Liver (tissue), 9 donors: Measurements from ENCODE around the gene SAAL1. TPM values are rescaled to one million over a fixed set of nuclear protein-coding genes. Genes with fewer than 3 reads are reported as not detected.

Source experiments
- DNase-seq: peaks from one replicate; pipeline ENCODE4 v3.0.0-alpha.2; 2017; ENCODE audit warnings: low spot score
- H3K27ac ChIP-seq, 2 donors: one replicate each; pipeline ENCODE4 v1.7.0; 2013; ENCODE audit warnings: inconsistent platforms in 2 of 2, low read length in 2 of 2, control low read depth in 1 of 2, low read depth in 1 of 2, mild to moderate bottlenecking in 1 of 2
- H3K27me3 ChIP-seq, 4 donors: one replicate each; pipeline versions ENCODE4 v1.6.1 to v1.7.0; 2013; ENCODE audit warnings: low read length in 3 of 4, inconsistent platforms in 1 of 4, mild to moderate bottlenecking in 1 of 4, moderate library complexity in 1 of 4; ENCODE audit not compliant: control insufficient read depth in 4 of 4, insufficient read depth in 4 of 4
- H3K36me3 ChIP-seq, 4 donors: one replicate each; pipeline versions ENCODE4 v1.6.1 to v1.7.0; 2013; ENCODE audit warnings: low read length in 3 of 4, mild to moderate bottlenecking in 3 of 4, low read depth in 1 of 4, moderate library complexity in 1 of 4; ENCODE audit not compliant: control insufficient read depth in 4 of 4, insufficient read depth in 3 of 4
- H3K4me1 ChIP-seq, 4 donors: one replicate each; pipeline versions ENCODE4 v1.6.1 to v1.7.0; 2013; ENCODE audit warnings: low read length in 3 of 4, mild to moderate bottlenecking in 3 of 4, moderate library complexity in 1 of 4; ENCODE audit not compliant: control insufficient read depth in 4 of 4, insufficient read depth in 4 of 4
- H3K4me3 ChIP-seq, 3 donors: one replicate each; pipeline versions ENCODE4 v1.6.1 to v1.7.0; 2013; ENCODE audit warnings: low read length in 3 of 3, control low read depth in 1 of 3, low read depth in 1 of 3, mild to moderate bottlenecking in 1 of 3
- H3K9ac ChIP-seq, 2 donors: one replicate each; pipeline ENCODE4 v1.7.0; 2013; ENCODE audit warnings: low read length in 2 of 2, mild to moderate bottlenecking in 2 of 2, moderate library complexity in 2 of 2, control low read depth in 1 of 2, low read depth in 1 of 2
- H3K9me3 ChIP-seq, 4 donors: one replicate each; pipeline versions ENCODE4 v1.6.1 to v1.7.0; 2013; ENCODE audit warnings: low read length in 3 of 4; ENCODE audit not compliant: control insufficient read depth in 4 of 4
- ATF3 ChIP-seq: IDR thresholded peaks from 2 replicates; pipeline ENCODE4 v1.6.1; 2016; ENCODE audit warnings: antibody characterized with exemption
- CTCF ChIP-seq: fragments of 150-350 bp; IDR thresholded peaks from 2 replicates; pipeline ENCODE4 v1.5.1; 2017; ENCODE audit warnings: improper control_type of control experiment, low read depth, low read length; ENCODE audit not compliant: missing input control
- EGR1 ChIP-seq, 2 donors: IDR thresholded peaks; 2 replicates each; pipeline ENCODE4 v1.6.1; 2016 to 2018; ENCODE audit warnings: antibody characterized with exemption in 2 of 2, low read depth in 2 of 2
- FOXA2 ChIP-seq: IDR thresholded peaks from 2 replicates; pipeline ENCODE4 v1.6.1; 2016; ENCODE audit warnings: antibody characterized with exemption
- GABPA ChIP-seq, 2 donors: IDR thresholded peaks in 1 of 2; conservative IDR thresholded peaks in 1 of 2; 2 replicates each; pipeline ENCODE4 v1.6.1; 2016; ENCODE audit warnings: antibody characterized with exemption in 2 of 2, mild to moderate bottlenecking in 1 of 2, moderate library complexity in 1 of 2
- HNF4A ChIP-seq, 2 donors: conservative IDR thresholded peaks; 2 replicates each; pipeline ENCODE4 v1.6.1; 2016; ENCODE audit warnings: antibody characterized with exemption in 2 of 2, mild to moderate bottlenecking in 2 of 2
- HNF4G ChIP-seq: IDR thresholded peaks from 2 replicates; pipeline ENCODE4 v1.6.1; 2016; ENCODE audit warnings: antibody characterized with exemption
- JUND ChIP-seq, 2 donors: IDR thresholded peaks; 2 replicates each; pipeline ENCODE4 v1.6.1; 2016; ENCODE audit warnings: antibody characterized with exemption in 2 of 2
- MAX ChIP-seq: IDR thresholded peaks from 2 replicates; pipeline ENCODE4 v1.6.1; 2016; ENCODE audit warnings: antibody characterized with exemption
- NR2F2 ChIP-seq: IDR thresholded peaks from 2 replicates; pipeline ENCODE4 v1.6.1; 2016; ENCODE audit warnings: antibody characterized with exemption
- RAD21 ChIP-seq, 2 donors: IDR thresholded peaks; 2 replicates each; pipeline ENCODE4 v1.6.1; 2016; ENCODE audit warnings: antibody characterized with exemption in 2 of 2, mild to moderate bottlenecking in 2 of 2
- REST ChIP-seq: IDR thresholded peaks from 2 replicates; pipeline ENCODE4 v1.6.1; 2016; ENCODE audit warnings: antibody characterized with exemption, mild to moderate bottlenecking
- RXRA ChIP-seq, 2 donors: IDR thresholded peaks; 2 replicates each; pipeline ENCODE4 v1.6.1; 2017 to 2018; ENCODE audit warnings: antibody characterized with exemption in 2 of 2, mild to moderate bottlenecking in 1 of 2
- SP1 ChIP-seq: IDR thresholded peaks from 2 replicates; pipeline ENCODE4 v1.6.1; 2018; ENCODE audit warnings: antibody characterized with exemption, mild to moderate bottlenecking
- TAF1 ChIP-seq: conservative IDR thresholded peaks from 2 replicates; pipeline ENCODE4 v1.6.1; 2016; ENCODE audit warnings: antibody characterized with exemption, mild to moderate bottlenecking
- YY1 ChIP-seq: IDR thresholded peaks from 2 replicates; pipeline ENCODE4 v1.6.1; 2016; ENCODE audit warnings: antibody characterized with exemption, mild to moderate bottlenecking
- ZBTB33 ChIP-seq: IDR thresholded peaks from 2 replicates; pipeline ENCODE4 v1.6.1; 2016; ENCODE audit warnings: antibody characterized with exemption
- WGBS: extraction: QIAGEN DNeasy Blood & Tissue Kit; methylation state at CpG from one replicate; pipeline ENCODE4 v1.1.7; 2013; 5-methylcytosine and 5-hydroxymethylcytosine counted together
- polyA plus RNA-seq, 2 donors: library from polyadenylated mRNA; stranded (reverse) in 1 of 2; unstranded in 1 of 2; fragments of 200-250 nt in 1 of 2; fragments of >200 nt in 1 of 2; fragmentation: Nextera tagmentation in 1 of 2; extraction: Ambion mirVana in 1 of 2; gene quantifications; one replicate each; pipeline versions ENCODE4 v1.2.1 to v1.2.3, GENCODE V29; 2013 to 2015
- total RNA-seq, 2 donors: library from RNA; depleted of rRNA; stranded (reverse); fragments of >200 nt; gene quantifications; one replicate each; pipeline ENCODE4 v1.2.3, GENCODE V29; 2014
- donor health status: healthy.
- donor health status: healthy.
- donor health status: healthy.
- donor health status: healthy.
- donor health status: healthy.

SAAL1 gene
- total and polyA plus RNA-seq, 4 donors, result 3.6 to 10.6 (median 5.0) TPM

GRCh38 chr11:18115360-18116127 lies 9.7 kb upstream of the SAAL1 start:
- H3K9ac ChIP-seq, result no peak overlapping the region
- H3K9me3 ChIP-seq, result no peaks in the 10 kb centered on the region
- no peak overlapping the region for H3K27ac ChIP-seq
- no peak for TF ChIP-seq RXRA (IDR thresholded peaks at IDR 0.05)
- no peak for TF ChIP-seq TAF1
- TF ChIP-seq HNF4G, result no peak
- TF ChIP-seq CTCF, result peak; percentile 94
- TF ChIP-seq RAD21 (IDR thresholded peaks at IDR 0.05), result peak; percentile 90 to 93
- H3K4me3 ChIP-seq, result no peak overlapping the region
- 5% methylated on average over 9 of the region's 9 CpGs for WGBS
- H3K4me1 ChIP-seq, result peaks cover 0 to 6% (median 2%) of the 10 kb centered on the region in 4 donors
- H3K36me3 ChIP-seq, result no peaks in the 10 kb centered on the region
- no peaks in the 10 kb centered on the region for H3K27me3 ChIP-seq
- peak; percentile 63 for DNase-seq

- TF ChIP-seq REST (peak; percentile 85), GABPA (IDR thresholded peaks at IDR 0.05 in 1 of 2, conservative IDR thresholded peaks at IDR 0.05 in 1 of 2) (no peak), FOXA2 (no peak)
- Histone ChIP-seq H3K9me3 (no peaks in the 10 kb centered on the region), H3K4me1 (peaks cover 0 to 10% (median 3%) of the 10 kb centered on the region in 4 donors), H3K9ac (no peak overlapping the region), H3K36me3 (no peaks in the 10 kb centered on the region), H3K27ac (no peak overlapping the region), H3K4me3 (no peak overlapping the region), H3K27me3 (no peaks in the 10 kb centered on the region)
- WGBS, result 39% methylated on average over 2 of the region's 2 CpGs
- no peak for DNase-seq
Measured at GRCh38 chr11:18111005-18111404, 5.1 kb upstream of the SAAL1 start.

GRCh38 chr11:18108254-18108653 lies 2.4 kb upstream of the SAAL1 start:
- H3K9ac ChIP-seq, result no peak overlapping the region
- no peak for TF ChIP-seq ZBTB33
- no peak for TF ChIP-seq HNF4A (conservative IDR thresholded peaks at IDR 0.05)
- no peak for TF ChIP-seq CTCF
- no peak for TF ChIP-seq MAX
- TF ChIP-seq NR2F2, result no peak
- TF ChIP-seq RXRA (IDR thresholded peaks at IDR 0.05), result no peak
- no peak for TF ChIP-seq EGR1 (IDR thresholded peaks at IDR 0.05; ENCODE audit: low read depth in 2 of 2)
- TF ChIP-seq FOXA2, result no peak
- no peak for TF ChIP-seq YY1
- TF ChIP-seq SP1, result no peak
- TF ChIP-seq JUND (IDR thresholded peaks at IDR 0.05), result no peak
- no peak for TF ChIP-seq ATF3
- no peak for TF ChIP-seq GABPA (IDR thresholded peaks at IDR 0.05 in 1 of 2, conservative IDR thresholded peaks at IDR 0.05 in 1 of 2)

More at GRCh38 chr11:18108254-18108653, 2.4 kb upstream of the SAAL1 start:
- no peak overlapping the region for H3K4me3 ChIP-seq
- H3K36me3 ChIP-seq, result peaks cover 0 to 2% (median 0%) of the 10 kb centered on the region in 4 donors
- DNase-seq, result no peak
- no peaks in the 10 kb centered on the region for H3K9me3 ChIP-seq
- no peaks in the 10 kb centered on the region for H3K27me3 ChIP-seq
- H3K27ac ChIP-seq, result no peak overlapping the region
- H3K4me1 ChIP-seq, result peaks cover 1 to 12% (median 7%) of the 10 kb centered on the region in 4 donors
- 64% methylated on average over 3 of the region's 3 CpGs for WGBS
